Activated T-cell treated with anti-CD3 and anti-CD28 coated beads for 4 hours (primary cell): ENCODE results near the gene BARX1.

Experiments
- DNase-seq: peaks from one replicate; pipeline ENCODE4 v3.0.0-alpha.2; 2020

BARX1 gene

DNA sequence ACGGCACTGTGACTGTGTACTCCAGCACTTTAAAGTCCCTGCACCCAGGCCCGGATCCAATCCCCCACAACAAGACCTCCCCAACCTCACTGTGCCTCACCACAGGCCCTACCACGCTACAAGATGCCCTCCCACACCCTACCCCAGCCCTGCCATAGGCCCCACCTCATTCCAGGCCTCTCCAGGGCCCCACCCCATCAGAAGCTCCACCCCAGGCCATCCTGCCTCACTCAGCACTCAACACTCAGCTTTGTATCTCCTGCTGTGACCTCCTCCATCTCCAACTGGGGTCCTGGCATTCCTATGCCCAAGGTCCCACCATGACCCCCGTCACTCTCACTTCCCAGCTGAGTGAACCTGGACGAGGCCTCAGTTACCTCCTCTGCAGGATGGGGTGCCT lies 38.8 kb downstream of the BARX1 start:
- DNase-seq = no peak

DNA sequence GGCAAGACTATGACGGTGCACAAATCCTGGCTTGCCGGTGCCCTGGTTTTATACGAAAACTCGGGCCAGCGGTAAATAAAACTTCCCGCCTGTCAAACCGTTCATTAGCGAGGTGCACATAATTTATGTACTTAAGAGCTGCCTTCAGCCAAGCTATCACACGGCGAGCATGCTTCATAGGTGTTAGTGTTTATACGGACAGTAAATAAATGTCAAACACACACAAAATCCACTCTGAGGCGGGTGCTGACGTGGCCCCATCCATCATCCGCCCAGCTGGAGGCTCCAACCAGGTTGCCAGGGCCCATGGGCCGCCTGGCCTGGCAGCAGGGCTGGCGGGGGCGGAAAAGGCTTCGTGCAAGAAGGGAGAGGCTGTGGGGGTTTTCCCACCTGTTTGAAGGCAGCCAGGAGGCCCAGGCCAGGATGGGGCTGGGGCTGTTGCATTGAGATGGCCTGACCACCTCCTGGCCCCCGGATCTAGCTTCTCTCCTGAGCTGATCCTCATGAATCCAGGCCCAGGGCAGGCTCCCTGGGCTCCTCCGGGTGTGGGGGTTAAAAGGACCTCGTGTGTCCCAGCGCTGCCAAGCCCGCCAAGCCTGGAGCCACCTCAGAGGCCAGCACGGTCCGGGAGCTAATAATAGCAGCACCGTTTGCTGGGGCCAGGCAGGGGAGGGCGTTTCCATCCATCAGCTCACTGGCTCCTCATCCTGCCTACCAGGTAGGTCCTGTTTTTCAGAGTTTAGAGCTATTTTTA lies 43.2 kb downstream of the BARX1 start:
- DNase-seq = no peak

DNA sequence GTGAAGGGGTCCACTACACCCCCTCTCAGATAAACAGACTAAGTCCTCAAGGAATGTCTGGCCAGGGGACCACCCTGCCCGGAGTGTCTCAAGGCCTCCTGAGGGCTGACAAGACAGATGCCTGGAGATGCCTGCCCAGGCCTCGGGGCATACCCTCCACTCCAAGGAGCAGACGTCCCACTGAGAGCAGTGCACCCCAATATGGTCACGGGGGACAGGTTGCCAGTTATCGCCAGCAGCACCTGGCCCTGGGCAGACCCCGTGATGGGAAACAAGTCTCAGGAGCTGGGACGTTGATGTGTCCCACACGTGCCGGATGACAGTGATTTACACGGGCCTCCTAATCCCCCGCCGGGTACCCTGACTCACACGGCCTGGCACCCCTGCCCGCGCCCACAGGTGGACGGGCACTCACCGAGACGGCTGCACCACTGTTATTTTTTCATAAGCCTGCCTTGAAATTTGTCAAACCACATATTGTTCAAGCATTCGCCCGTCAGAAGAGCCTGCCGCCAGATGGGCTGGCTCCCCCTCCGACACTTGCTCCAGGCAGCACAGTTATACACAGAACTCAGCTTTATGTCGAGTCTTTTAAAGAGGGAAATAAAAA lies 43.9 kb downstream of the BARX1 start:
- no peak for DNase-seq

DNA sequence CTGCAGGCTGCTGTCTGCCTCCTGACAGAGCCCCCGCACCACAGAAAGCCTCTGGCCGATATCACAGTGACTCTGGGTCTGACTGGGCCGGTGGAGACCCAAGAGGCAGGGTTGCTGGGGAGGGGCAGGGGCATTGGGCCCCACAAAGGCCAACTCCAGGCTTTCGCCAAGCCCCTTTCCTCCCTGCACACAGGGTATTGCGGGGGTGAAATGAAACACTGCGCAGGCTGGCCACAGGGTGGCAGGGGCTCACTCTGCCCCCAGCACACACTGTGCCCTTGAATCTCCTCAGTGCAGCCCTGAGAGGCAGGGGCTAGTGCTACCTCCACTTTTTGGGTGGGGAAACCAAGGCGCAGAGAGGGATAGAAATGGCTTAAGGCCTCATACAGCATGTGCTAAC lies 44.6 kb downstream of the BARX1 start:
- DNase-seq = no peak

DNA sequence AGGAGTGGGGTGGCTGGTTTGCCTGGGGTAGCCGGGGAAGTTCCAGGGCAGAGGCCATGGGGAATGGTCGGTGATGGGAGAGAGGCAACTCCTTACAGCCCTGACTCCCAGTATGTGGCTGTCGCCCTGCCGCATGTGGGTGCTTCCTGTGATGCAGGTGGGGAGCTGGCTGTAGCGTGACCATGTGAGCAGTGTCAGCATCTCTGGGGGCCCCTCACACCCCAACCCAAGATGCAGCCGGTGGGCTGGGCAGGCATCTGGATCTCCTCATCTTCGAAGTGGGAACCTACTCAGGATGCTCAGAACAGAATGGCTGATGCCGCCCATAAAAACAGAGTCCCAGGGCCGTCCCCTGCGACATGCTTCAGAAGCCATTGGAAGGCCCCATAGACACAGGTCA lies 45.0 kb downstream of the BARX1 start:
- DNase-seq = no peak

DNA sequence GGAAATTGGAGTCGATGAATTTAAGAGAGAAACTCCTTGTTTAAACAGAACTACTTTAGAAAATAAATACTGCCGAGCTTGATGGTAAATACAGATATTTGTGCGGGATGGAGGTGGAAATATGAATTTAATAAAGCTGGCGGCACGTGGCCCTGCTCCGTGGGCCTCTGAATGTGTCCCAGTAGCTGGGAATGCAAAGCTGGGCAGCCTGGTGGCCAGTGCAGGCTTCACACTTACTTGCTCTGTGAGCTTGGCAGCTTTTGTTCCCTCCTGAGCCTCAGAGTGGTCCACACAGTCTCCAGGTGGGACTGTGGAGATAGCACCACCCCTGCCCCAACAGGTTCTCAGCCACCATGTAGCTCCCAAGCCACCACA lies 45.9 kb downstream of the BARX1 start:
- no peak for DNase-seq

DNA sequence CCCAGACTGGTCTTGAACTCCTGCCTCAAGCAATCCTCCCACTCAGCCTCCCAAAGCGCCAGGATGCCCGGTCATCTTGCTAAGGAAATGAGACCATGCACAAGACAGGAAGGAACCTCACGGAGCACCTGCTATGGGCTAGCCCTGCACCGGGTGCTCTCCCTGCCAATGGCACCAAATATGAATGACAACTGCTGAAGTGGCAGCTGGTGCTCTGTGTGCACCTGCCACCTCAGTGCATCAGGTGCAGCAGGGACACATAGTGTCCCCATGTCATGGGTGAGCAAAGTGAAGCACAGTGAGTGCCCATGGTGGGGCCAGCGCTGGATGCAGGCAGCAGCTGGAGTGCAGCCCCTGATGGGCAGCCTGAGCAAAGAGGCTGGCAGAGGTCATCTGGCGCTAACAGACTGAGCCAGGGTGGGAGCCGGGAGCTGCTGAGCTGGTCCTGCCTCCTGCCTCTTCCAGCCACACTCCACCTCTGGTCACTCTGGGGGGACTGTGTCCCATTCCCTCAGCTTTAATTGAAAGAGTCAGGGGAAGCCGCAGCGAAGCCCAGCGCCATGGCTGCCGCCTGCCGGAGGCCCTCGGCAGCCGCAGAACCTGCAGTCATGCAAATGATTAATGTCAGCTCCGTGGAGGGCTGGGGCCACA lies 46.4 kb downstream of the BARX1 start:
- no peak for DNase-seq

DNA sequence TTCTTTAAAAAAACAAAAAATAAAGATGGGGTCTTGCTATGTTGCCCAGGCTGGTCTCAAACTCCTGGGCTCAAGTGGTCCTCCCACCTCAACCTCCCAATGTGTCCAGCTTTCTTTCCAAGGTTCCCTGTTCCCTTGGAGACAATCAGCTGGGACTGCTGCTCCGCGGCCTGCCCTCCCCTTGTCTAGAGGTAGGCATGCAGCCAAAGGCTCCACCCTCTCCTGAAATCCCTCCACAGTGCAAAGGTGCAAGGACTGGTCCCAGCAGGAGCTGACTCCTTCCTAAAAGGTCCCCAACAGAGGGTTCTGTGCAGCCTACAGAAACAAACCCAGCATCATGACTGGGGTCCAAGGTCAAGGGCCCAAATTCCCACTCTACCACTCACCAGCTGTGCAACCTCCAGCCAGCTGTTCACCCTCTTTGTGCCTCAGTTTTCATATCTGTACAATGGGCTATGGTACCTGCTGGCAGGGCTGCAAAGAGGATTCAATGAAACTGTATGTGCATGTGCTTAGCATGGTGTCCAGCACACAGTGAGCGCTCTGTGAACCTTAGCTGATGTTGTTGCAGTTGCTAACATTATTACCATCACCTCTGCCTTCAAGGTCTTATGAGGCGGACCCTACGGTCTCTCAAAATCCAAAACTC lies 47.5 kb downstream of the BARX1 start:
- no peak for DNase-seq

DNA sequence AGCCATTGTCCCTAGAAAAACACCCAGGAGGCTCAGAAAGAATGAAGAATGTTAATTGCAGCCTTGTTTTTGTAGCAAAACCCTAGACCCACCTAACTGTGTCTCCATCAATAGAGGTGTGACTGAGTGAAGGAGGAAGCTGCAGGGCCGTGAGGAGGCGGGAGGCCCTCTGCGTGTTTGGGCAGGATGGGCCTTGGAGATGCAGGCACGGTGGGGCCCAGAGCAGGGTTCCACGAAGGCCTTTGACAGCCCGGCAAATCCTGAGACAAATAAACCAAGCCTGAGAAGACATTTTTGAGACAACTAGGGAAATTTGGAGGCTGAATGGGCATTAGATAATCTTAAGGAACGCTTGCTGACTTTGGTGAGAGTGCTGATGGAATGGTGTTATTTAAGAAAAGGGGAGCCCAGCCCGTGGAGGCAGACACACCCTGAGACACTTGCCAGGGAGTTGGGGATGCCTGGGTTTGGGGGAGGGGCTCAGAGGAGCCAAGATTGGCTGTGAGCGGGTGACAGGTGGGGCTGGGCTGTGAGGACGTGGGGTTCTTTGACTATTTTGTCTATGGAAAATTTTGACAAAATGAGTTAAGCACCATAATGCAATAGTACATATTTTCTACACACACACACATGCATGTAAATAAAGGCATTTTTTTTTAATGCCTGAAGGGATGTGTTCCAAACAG lies 48.8 kb downstream of the BARX1 start:
- no peak for DNase-seq

DNA sequence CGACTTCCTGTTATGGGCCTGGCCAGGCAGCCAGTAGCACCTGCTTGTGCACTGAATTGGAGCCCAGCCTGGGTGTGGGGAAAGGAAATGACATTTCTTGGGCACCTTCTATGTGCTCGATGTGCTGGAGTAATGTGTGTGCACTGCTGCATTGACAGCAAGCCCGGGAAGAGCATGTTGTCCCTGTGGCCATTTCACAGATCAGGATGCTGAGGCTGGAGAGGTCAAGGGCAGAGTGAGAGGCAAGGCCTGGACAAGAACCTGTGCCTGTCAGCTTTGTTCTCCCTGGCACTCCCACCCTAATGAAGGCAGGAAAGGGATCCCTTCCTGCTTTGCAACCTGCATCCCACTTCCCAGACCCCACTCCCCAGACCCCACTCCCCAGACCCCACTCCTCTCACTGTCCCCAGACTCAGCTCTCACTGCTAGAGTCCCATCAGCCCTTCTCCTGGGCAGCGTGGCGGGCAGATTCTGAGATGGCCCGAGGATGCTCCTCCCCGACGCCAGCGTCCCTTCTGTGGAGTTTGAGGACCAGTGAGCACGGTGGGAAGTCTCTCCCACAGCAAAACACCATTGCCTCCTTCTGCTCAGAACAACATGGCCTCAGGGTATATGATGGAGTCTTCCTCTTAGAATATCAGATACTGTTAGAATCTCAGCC lies 49.6 kb downstream of the BARX1 start:
- no peak for DNase-seq

DNA sequence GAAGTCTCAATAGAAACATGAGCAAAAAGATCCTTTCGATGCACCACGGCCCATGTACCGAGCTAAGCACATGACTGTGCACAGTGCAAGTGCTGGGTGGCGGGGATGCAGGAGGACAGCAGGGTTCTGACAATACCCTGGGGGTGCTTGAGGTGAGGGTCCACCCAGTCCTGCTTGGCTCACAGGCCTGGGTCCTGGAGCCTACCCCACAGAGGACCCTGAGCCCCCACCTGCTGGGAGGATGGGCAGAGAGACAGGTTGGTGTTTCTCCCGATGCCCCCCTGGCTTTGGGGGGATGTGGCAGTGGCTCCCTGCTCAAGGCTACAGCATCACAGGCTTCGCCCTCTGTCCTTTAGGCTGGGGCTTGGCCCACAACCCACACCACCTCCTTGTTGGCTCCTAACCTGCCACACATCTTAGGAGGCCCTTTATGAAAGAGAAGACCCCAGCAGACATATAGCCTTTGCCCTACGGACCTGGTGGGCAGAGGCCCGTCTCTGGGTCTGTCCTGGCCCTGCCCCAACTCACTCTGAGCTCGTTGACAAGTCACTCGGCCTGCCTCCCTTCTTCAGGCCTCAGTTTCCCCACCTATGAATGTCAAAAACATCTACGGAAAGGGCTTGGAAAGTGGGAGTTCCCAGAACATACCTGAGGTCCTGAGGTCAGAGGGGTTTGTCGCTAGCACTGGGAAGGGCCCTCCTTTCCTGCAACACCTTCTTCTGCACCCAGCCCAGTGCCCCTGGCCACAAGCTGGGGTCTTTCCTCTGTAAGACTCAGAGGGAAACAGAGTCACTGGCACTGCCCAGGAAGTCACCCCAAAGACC lies 50.3 kb downstream of the BARX1 start:
- DNase-seq = no peak

DNA sequence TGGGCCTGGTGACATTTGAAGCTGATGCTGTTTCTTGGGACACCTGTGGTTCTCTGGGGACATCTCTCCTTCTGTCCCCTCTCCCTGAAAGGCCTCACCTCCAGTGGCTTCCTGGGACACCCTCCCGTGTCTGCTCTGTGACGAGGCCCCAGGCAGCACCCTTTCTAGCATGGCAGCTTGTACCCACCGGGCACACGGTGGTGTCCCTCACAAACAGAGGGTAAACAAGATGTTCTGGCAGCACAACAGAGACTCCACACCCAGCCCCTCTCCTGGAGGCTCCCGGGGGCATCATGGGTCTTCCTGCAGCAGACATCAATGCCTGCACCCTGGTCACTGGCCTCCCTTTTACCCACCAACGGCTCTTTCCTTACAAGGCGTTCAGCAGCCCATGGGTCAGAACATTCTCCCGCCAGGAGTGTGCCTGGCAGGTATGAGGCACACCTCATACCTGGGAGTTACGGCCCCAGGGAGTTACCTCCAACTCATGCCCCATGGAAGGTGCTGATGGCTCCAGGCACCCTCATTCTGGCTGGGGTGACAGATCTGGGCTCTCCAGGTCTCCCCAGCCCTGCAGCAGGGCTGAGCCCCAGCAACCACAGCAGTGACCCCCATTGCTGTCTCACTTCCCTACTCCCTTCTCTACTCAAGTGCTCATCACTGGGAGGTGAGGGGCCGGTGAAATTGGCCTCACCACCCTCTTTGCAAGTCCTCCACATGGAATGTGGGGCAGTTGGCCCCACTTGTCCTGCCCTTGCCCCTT lies 51.1 kb downstream of the BARX1 start:
- no peak for DNase-seq

DNA sequence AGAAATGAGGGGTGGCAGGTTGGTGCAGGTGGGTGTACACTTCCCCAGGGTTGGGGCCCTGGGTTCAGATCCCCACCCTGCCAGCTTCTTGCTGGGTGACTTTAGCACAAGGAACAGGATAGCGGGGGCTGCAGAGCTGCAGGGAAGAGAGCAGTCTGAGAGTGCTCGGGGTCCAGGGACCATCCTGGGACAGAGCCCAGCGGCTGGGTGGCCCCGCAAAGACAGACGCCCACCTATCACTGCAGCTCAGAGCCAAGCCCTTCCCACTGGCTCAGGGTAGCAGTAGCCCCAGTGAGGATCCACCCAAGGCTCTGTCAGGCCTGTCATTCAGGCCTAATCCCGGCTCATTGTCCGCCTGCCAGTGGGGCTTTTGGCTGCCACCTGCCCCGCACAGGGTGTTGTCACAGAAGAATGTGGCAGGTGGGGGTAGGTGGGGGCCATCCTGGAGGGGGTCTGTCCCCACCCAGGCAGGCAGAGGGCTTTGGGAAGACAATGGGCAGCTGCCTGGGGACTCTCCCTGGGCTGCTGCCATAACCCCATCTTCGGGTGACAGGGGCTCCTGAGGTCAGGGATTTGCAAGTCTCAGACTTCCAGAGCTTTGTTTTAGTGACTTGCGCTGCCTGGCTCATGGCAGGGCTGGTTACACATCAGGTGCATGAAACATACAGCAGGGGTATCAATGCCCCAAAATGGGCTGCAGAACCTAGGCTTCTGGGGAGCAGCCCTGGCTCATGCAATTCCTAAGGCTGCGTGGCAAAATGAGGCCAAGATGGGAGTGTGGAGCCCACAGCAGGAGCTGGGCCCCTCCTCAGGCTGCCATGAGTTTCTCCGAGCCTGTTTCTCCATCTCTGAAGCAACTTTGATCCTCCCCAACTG lies 52.1 kb downstream of the BARX1 start:
- no peak for DNase-seq

DNA sequence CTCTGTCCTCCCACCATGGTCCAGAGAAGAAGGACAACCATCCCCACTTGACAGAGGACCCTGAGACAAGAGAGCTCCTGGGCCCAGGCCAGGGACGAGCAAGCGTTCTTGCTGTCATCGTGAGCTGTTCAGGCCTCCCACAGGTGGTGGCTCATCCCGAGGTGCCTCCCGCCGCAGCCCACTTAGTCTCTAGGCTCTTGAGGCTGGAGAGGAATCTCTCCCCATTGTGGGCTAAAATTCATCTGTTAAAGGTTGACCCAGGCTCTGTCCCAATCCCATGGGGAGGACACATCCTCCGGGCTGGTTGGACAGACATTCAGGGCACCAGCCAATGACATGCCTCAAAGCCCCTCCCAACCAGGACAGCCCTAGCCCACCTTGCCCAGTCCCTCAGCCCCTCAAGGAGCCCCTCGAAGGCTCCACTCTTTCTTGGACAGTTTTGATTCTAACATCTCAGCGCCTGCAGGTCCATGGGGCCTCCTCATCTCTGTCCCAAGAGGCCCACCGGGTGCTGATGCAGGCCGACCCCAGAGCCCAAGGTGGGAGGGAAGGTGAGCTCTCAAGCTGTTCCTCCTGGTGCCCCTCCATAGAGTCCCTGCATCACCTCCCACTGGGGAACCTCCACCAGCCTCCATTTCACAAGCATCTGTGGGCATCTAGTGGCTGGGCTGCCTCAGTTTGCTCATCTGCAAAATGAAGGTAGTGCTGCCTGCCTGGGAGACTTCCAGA lies 52.9 kb downstream of the BARX1 start:
- no peak for DNase-seq
